HUDEP-2 (cell line): Measurements from ENCODE around the gene ZNF225.
"Not testable (repeated sequence)": the region's sequence is repeated elsewhere in the genome, so short reads cannot be mapped to it uniquely, and the experiment has no call there.

Experiments used
- DNase-seq, 76 experiments: peaks; one replicate each; lab custom pipeline; 2025; ENCODE audit not compliant: unreplicated experiment in 76 of 76; lab: John Stamatoyannopoulos, UW

The ZNF225 gene

GRCh38 chr19:44151491-44151890 is 38.3 kb downstream of the ZNF225 start:
- DNase-seq = no peak

DNA sequence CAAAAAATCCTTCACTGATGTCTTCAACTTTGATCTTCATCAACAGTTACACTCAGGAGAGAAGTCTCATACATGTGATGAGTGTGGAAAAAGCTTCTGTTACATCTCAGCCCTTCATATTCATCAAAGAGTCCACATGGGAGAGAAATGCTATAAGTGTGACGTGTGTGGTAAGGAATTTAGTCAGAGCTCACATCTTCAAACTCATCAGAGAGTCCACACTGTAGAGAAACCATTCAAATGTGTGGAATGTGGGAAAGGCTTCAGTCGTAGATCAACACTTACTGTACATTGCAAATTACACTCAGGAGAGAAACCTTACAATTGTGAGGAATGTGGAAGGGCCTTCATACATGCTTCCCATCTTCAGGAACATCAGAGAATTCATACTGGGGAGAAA is 43.3 kb downstream of the ZNF225 start:
- DNase-seq = no peak

DNA sequence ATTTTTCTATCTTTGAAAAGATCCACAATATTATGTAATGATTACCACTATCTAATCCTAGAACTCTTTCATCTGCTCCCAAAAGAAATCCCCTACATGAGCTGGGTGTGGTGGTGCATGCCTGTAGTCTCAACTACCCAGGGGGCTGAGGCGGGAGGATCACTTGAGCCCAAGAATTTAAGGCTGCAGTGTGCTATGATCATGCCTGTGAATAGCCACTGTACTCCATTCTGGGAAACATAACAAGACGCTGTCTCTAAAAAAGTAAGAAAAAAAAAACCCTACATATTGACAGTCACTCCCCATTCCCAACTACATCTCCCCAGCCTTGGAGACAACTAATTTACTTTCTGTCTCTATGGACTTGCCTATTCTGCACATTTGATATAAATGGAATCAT is 50.6 kb downstream of the ZNF225 start:
- no peak for DNase-seq

DNA sequence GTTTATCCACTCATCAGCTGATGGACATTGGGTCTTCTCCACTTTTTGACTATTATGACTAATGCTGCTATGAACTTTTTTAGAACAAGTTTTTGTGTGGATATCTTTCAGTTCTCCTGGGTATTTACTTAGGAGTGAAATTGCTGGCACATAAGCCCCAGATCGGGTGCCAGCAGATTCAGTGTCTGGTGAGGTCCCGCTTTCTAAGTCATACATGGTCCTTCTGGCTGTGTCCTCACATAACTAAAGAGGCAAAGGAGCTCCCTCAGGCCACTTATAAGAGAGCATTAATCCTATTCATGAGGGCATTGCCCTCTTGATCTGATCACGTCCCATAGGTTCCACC is 51.1 kb downstream of the ZNF225 start:
- DNase-seq = peak in 1 of 76 experiments; percentile 44

DNA sequence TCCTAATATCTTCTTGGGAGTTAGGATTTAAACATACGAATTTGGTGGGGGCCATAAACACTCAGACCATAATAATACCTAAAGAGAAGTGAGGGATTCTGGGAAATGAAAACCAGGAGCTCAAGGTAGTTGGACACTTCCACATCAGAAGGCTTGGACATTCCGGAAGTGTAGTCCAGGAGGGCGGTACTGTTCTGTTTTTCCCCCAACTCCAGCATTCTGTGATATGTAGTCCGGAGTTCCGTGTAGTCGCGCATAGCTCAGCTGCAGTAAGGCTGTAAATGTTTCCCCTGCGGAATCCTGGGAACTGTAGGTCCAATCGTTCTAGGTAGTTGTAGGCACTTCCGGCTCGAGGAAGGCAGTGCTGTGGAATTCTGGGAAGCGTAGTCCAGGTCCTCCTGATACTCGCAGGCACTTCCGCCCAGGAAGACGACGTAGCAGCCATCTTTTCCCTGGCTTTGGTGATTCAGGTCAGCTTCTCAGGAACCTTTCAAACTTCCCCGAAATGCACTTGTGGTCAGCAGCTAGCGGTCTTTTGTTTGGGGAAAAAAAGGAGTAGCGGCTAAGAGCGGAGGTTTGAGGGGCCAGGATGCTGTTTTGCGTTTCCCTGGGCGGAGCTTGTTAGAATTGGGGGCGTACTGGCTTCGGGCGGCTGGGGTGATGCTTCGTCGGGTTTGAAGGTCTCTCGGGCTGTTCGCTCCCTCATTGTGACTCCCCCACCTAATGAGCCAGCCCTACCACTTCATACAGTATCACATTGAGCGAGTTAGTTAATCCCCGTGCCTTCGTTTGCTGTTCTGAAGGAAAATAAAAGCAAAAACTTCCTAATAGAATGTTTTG is 51.7 kb downstream of the ZNF225 start, which contains the start of gene ZNF226:
ZNF226 (plus strand) TSS at position 428 of the 840 bp plus-strand sequence. CDS start 4,981 bp downstream, outside the sequence.
- DNase-seq = peak; percentile 52 to 97 (median 91)

- DNase-seq = not testable (repeated sequence)
These were observed 57.5 kb downstream of the ZNF225 start for GRCh38 chr19:44170660-44171059.

DNA sequence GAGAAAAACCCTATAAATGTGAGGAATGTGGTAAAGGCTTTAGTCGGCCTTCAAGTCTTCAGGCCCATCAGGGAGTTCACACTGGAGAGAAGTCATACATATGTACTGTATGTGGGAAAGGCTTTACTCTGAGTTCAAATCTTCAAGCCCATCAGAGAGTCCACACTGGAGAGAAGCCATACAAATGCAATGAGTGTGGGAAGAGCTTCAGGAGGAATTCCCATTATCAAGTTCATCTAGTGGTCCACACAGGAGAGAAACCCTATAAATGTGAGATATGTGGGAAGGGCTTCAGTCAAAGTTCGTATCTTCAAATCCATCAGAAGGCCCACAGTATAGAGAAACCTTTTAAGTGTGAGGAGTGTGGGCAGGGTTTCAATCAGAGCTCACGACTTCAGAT is 63.4 kb downstream of the ZNF225 start:
- DNase-seq = no peak

DNA sequence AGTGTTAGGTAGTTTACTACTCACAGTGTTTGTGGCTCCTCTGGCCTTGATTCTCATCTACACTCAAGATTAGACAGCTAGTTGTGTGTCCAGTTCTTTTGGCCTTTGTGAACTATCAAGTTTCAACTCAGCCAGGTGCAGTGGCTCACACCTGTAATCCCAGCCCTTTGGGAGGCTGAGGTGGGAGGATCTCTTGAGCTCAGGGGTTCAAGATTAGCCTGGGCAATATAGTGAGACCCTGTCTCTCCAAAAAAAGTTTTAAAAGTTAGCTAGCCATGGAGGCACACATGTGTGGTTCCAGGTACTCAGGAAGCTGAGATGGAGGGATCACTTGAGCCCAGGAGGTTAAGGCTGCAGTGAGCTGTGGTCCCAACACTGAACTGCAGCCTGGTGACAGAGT is 67.8 kb downstream of the ZNF225 start:
- DNase-seq = no peak

- DNase-seq = no peak
These were observed 68.9 kb downstream of the ZNF225 start for GRCh38 chr19:44182145-44182544.
